NB4 (cell line): ENCODE data around the gene NCAM2.

Source experiments
- CTCF ChIP-seq: IDR thresholded peaks from one replicate; pipeline ENCODE4 v1.5.1; 2012; ENCODE audit warnings: low read depth, low read length
- MYC ChIP-seq: IDR thresholded peaks from 2 replicates; pipeline ENCODE4 v1.6.1; 2011; ENCODE audit warnings: low read depth, low read length
- POLR2A ChIP-seq: IDR thresholded peaks from 2 replicates; pipeline ENCODE4 v1.6.1; 2011; ENCODE audit warnings: mild to moderate bottlenecking; ENCODE audit not compliant: insufficient read length; ENCODE audit errors: extremely low read depth
- TF ChIP-seq, protein P1 (sequence below): IDR thresholded peaks from 2 replicates; pipeline ENCODE4 v1.6.1; 2011; ENCODE audit warnings: low read depth, low read length

DNA sequence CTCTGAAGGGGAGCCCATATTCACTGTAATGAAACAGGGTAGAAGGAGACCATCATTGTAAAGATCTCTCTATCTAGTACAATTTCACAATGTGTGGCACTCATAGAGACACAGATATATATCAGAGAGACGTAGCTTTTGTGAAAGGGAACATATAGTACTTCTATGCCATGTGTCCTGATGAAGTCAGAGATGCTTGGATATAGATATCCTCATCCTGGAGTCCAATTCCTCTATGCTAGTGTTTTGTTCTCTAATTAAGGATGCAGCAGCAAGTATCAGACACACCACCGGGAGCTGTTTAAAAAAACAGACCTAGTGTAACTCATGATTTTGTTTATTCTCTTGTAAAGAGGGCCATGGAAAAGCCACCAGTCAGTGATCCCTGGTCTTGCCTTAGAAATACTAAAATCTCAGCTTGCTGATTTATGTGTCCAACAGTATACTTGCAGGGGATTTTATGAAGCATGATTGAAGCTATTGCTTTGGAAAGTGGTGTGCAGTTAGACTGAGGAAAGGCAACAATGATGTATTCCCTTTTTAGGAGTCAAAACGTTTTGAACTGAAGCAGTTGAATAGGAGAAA lies 2.5 kb downstream of the NCAM2 start:
- TF ChIP-seq CTCF, result no peak
- TF ChIP-seq, protein P1, sequence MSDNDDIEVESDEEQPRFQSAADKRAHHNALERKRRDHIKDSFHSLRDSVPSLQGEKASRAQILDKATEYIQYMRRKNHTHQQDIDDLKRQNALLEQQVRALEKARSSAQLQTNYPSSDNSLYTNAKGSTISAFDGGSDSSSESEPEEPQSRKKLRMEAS, result no peak
- TF ChIP-seq POLR2A, result no peak
- TF ChIP-seq MYC, result no peak
